NCI-H1694 treated with DMSO at 0.1 percent for 48 hours (cell line): Measurements from ENCODE around the gene ENDOG.

Source experiments
- DNase-seq: peaks from one replicate; lab custom pipeline; 2025; lab: John Stamatoyannopoulos, UW

Gene ENDOG

GRCh38 chr9:128800061-128800460 lies 18.2 kb upstream of the ENDOG start:
- DNase-seq = no peak

GRCh38 chr9:128802482-128802881 lies 15.8 kb upstream of the ENDOG start:
- DNase-seq = no peak

GRCh38 chr9:128805661-128806060 lies 12.6 kb upstream of the ENDOG start:
- no peak for DNase-seq

GRCh38 chr9:128807827-128808226 lies 10.5 kb upstream of the ENDOG start:
- no peak for DNase-seq

- DNase-seq = no peak
These were observed 9.8 kb upstream of the ENDOG start for GRCh38 chr9:128808543-128808942.

GRCh38 chr9:128809036-128809599 lies 9.2 kb upstream of the ENDOG start:
- DNase-seq = no peak

GRCh38 chr9:128809831-128810230 lies 8.5 kb upstream of the ENDOG start:
- DNase-seq = no peak

- no peak for DNase-seq
These were observed 7.4 kb upstream of the ENDOG start for GRCh38 chr9:128810873-128811272.

- DNase-seq = no peak
These were observed 777 bp downstream of the ENDOG start for GRCh38 chr9:128818839-128819715.

GRCh38 chr9:128819716-128820664 lies 1.7 kb downstream of the ENDOG start:
- DNase-seq = no peak

- DNase-seq = no peak
These were observed 2.6 kb downstream of the ENDOG start for GRCh38 chr9:128820665-128821583.

- no peak for DNase-seq
These were observed 3.5 kb downstream of the ENDOG start for GRCh38 chr9:128821584-128822406.

GRCh38 chr9:128822407-128823042 lies 4.2 kb downstream of the ENDOG start:
- no peak for DNase-seq

- DNase-seq = no peak
These were observed 5.1 kb downstream of the ENDOG start for GRCh38 chr9:128823362-128823902.

GRCh38 chr9:128823903-128824406 lies 5.7 kb downstream of the ENDOG start:
- no peak for DNase-seq

GRCh38 chr9:128824911-128825310 lies 6.6 kb downstream of the ENDOG start:
- no peak for DNase-seq

GRCh38 chr9:128825923-128826700 lies 7.8 kb downstream of the ENDOG start:
- DNase-seq = no peak

GRCh38 chr9:128828267-128828666 lies 10.0 kb downstream of the ENDOG start:
- no peak for DNase-seq
